ENCODE measurements around the gene MAGI3.

MAGI3 gene

DNA sequence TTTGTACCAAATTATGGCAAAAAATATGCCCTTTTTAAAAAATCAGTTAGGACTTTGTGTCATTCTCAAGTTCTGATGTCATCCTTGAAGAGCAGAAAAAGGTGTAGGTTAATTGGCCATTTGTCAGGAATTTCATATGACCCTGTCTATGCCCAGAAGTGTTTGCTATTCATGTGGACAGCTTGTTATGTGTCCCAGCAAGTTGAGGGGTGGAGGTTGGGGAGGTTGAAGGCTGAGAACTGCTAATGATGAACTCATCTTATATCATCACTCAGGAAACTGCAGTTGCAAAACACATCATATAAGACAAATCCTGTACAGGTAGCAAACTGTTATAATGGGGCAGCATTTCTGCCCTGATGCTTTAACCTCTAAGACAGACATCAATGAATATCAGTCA is 262.5 kb downstream of the MAGI3 start:
- H3K27me3 ChIP-seq (ENCODE audit: insufficient read depth, low read length): no peaks in the 10 kb centered on the region
- no peak overlapping the region for H3K4me3 ChIP-seq (ENCODE audit: low read length)
- peaks cover 12% of the 10 kb centered on the region for H3K36me3 ChIP-seq (ENCODE audit: insufficient read depth, low read length)
- H3K9me3 ChIP-seq (ENCODE audit: low read length): no peaks in the 10 kb centered on the region
- H2AFZ ChIP-seq (ENCODE audit: low read depth, low read length): no peak overlapping the region
- no peaks in the 10 kb centered on the region for H3K4me1 ChIP-seq (ENCODE audit: insufficient read depth, low read length)

DNA sequence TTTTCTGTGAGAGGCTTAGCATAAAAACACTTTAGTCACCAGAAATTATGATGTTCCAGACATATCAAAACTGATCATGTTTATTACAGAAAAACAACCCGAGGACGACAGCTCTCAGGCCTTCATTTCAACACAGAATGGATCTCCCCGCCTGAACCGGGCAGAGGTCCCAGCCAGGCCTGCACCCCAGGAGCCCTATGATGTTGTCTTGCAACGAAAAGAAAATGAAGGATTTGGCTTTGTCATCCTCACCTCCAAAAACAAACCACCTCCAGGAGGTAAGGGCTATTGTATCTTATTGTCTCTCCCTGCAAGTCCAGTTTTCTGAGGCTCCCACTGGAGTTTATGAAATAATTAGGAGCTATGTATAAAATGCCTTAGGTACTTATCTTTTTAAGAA is 263.4 kb downstream of the MAGI3 start:
- Histone ChIP-seq H3K4me1 (ENCODE audit: insufficient read depth, low read length) (no peaks in the 10 kb centered on the region), H2AFZ (ENCODE audit: low read depth, low read length) (no peak overlapping the region), H3K36me3 (ENCODE audit: insufficient read depth, low read length) (peaks cover 10% of the 10 kb centered on the region), H3K4me3 (ENCODE audit: low read length) (no peak overlapping the region), H3K27me3 (ENCODE audit: insufficient read depth, low read length) (no peaks in the 10 kb centered on the region), H3K9me3 (ENCODE audit: low read length) (no peaks in the 10 kb centered on the region)

GRCh38 chr1:113654883-113655282 is 264.6 kb downstream of the MAGI3 start:
- H3K4me1 ChIP-seq (ENCODE audit: insufficient read depth, low read length): peaks cover 2% of the 10 kb centered on the region
- no peaks in the 10 kb centered on the region for H3K9me3 ChIP-seq (ENCODE audit: low read length)
- H2AFZ ChIP-seq (ENCODE audit: low read depth, low read length): no peak overlapping the region
- H3K27me3 ChIP-seq (ENCODE audit: insufficient read depth, low read length): no peaks in the 10 kb centered on the region
- no peak overlapping the region for H3K4me3 ChIP-seq (ENCODE audit: low read length)
- peaks cover 7% of the 10 kb centered on the region for H3K36me3 ChIP-seq (ENCODE audit: insufficient read depth, low read length)

- Histone ChIP-seq H3K4me1 (ENCODE audit: insufficient read depth, low read length) (peaks cover 5% of the 10 kb centered on the region), H2AFZ (ENCODE audit: low read depth, low read length) (no peak overlapping the region), H3K4me3 (ENCODE audit: low read length) (no peak overlapping the region), H3K27me3 (ENCODE audit: insufficient read depth, low read length) (no peaks in the 10 kb centered on the region), H3K36me3 (ENCODE audit: insufficient read depth, low read length) (peaks cover 7% of the 10 kb centered on the region), H3K9me3 (ENCODE audit: low read length) (no peaks in the 10 kb centered on the region)
Observed at GRCh38 chr1:113657126-113657525, 266.8 kb downstream of the MAGI3 start.

GRCh38 chr1:113657556-113658063 is 267.3 kb downstream of the MAGI3 start:
- Histone ChIP-seq H3K27me3 (ENCODE audit: insufficient read depth, low read length) (no peaks in the 10 kb centered on the region), H3K4me3 (ENCODE audit: low read length) (no peak overlapping the region), H3K4me1 (ENCODE audit: insufficient read depth, low read length) (peaks cover 5% of the 10 kb centered on the region), H2AFZ (ENCODE audit: low read depth, low read length) (no peak overlapping the region), H3K36me3 (ENCODE audit: insufficient read depth, low read length) (peaks cover 7% of the 10 kb centered on the region), H3K9me3 (ENCODE audit: low read length) (no peaks in the 10 kb centered on the region)

DNA sequence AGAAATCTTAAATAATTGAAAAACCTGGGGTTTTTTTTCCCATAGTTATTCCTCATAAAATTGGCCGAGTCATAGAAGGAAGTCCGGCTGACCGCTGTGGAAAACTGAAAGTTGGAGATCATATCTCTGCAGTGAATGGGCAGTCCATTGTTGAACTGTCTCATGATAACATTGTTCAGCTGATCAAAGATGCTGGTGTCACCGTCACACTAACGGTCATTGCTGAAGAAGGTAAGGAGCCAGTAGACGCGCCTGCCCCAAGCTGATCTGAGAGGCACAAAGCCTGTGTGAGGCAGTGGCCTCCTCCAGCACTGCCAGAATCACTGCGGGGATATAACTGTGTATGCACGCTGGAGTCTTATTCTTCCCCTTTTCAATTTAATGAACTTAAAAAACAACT is 268.7 kb downstream of the MAGI3 start:
- peaks cover 7% of the 10 kb centered on the region for H3K36me3 ChIP-seq (ENCODE audit: insufficient read depth, low read length)

GRCh38 chr1:113659556-113659955 is 269.2 kb downstream of the MAGI3 start:
- Histone ChIP-seq H3K9me3 (ENCODE audit: low read length) (no peaks in the 10 kb centered on the region), H3K27me3 (ENCODE audit: insufficient read depth, low read length) (no peaks in the 10 kb centered on the region), H3K4me1 (ENCODE audit: insufficient read depth, low read length) (peaks cover 5% of the 10 kb centered on the region), H2AFZ (ENCODE audit: low read depth, low read length) (no peak overlapping the region), H3K4me3 (ENCODE audit: low read length) (no peak overlapping the region), H3K36me3 (ENCODE audit: insufficient read depth, low read length) (peaks cover 7% of the 10 kb centered on the region)

More for the DNA sequence above, 268.7 kb downstream of the MAGI3 start:
- no peak overlapping the region for H3K4me3 ChIP-seq (ENCODE audit: low read length)
- H2AFZ ChIP-seq (ENCODE audit: low read depth, low read length): no peak overlapping the region
- H3K27me3 ChIP-seq (ENCODE audit: insufficient read depth, low read length): no peaks in the 10 kb centered on the region
- H3K9me3 ChIP-seq (ENCODE audit: low read length): no peaks in the 10 kb centered on the region
- H3K4me1 ChIP-seq (ENCODE audit: insufficient read depth, low read length): peaks cover 5% of the 10 kb centered on the region

- peaks cover 7% of the 10 kb centered on the region for H3K36me3 ChIP-seq (ENCODE audit: insufficient read depth, low read length)
- no peaks in the 10 kb centered on the region for H3K9me3 ChIP-seq (ENCODE audit: low read length)
- no peak overlapping the region for H3K4me3 ChIP-seq (ENCODE audit: low read length)
- H3K27me3 ChIP-seq (ENCODE audit: insufficient read depth, low read length): no peaks in the 10 kb centered on the region
- H2AFZ ChIP-seq (ENCODE audit: low read depth, low read length): no peak overlapping the region
- H3K4me1 ChIP-seq (ENCODE audit: insufficient read depth, low read length): peaks cover 5% of the 10 kb centered on the region
Observed at GRCh38 chr1:113660088-113660487, 269.8 kb downstream of the MAGI3 start.

DNA sequence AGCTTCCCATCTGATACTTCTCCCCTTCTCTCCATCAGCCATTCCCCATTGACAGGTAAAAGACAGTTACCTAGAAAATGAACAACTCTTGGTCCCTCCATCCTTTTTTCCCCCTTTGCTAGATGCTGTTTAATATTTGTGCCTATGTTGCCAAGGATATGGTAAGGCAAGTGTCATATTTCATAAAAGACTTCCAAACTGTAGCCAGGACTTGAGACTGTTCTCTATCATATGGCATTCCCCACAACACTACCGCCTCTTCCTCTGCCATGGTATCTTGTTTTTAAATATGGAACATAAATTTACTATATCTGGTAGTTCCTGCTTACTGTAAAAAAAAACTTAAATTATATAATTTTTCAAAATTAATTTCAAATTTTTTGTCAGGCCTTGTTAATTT is 271.8 kb downstream of the MAGI3 start:
- H3K27me3 ChIP-seq (ENCODE audit: insufficient read depth, low read length): no peaks in the 10 kb centered on the region
- no peak overlapping the region for H2AFZ ChIP-seq (ENCODE audit: low read depth, low read length)
- no peaks in the 10 kb centered on the region for H3K9me3 ChIP-seq (ENCODE audit: low read length)
- H3K4me1 ChIP-seq (ENCODE audit: insufficient read depth, low read length): peaks cover 5% of the 10 kb centered on the region
- peaks cover 7% of the 10 kb centered on the region for H3K36me3 ChIP-seq (ENCODE audit: insufficient read depth, low read length)
- no peak overlapping the region for H3K4me3 ChIP-seq (ENCODE audit: low read length)

GRCh38 chr1:113663165-113663951 is 273.0 kb downstream of the MAGI3 start:
- Histone ChIP-seq H3K4me3 (ENCODE audit: low read length) (no peak overlapping the region), H3K27me3 (ENCODE audit: insufficient read depth, low read length) (no peaks in the 10 kb centered on the region), H3K4me1 (ENCODE audit: insufficient read depth, low read length) (peaks cover 5% of the 10 kb centered on the region), H3K36me3 (ENCODE audit: insufficient read depth, low read length) (peaks cover 7% of the 10 kb centered on the region), H3K9me3 (ENCODE audit: low read length) (no peaks in the 10 kb centered on the region), H2AFZ (ENCODE audit: low read depth, low read length) (no peak overlapping the region)

DNA sequence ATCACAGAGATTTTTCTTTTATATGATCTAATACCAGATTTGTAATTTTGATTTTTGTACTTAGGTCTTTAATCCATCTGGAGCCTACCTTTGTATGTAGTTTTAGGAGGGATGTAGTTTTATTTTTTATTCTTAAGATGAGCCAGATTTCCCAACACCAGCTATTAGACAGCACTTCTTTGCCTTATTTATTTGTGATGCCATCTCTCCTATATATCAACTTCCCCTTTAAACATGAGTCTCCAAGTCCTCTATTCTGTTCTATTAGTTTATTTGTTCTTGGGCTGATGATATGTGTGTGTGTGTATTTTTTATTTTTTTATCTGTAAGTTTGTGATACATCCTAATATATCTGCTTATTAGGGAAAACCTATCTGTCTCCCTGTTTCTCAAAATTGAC is 274.8 kb downstream of the MAGI3 start:
- no peak overlapping the region for H3K4me3 ChIP-seq (ENCODE audit: low read length)
- peaks cover 5% of the 10 kb centered on the region for H3K36me3 ChIP-seq (ENCODE audit: insufficient read depth, low read length)
- peaks cover under 1% of the 10 kb centered on the region for H3K4me1 ChIP-seq (ENCODE audit: insufficient read depth, low read length)
- no peaks in the 10 kb centered on the region for H3K9me3 ChIP-seq (ENCODE audit: low read length)
- no peaks in the 10 kb centered on the region for H3K27me3 ChIP-seq (ENCODE audit: insufficient read depth, low read length)
- H2AFZ ChIP-seq (ENCODE audit: low read depth, low read length): no peak overlapping the region

DNA sequence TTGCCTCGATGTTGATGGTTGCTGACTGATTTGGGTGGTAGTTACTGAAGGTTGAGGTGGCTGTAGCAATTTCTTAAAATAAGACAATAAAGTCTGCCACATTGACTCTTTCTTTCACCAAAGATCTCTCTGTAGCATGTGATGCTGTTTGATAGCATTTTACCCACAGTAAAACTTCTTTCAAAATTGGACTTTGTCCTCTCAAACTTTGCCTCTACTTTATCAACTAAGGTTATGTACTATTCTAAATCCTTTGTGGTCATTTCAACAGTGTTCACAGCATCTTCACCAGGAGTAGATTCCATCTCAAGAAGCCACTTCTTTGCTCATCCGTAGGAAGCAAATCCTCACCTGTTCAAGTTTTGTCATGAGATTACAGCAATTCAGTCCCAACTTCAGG is 275.8 kb downstream of the MAGI3 start:
- Histone ChIP-seq H3K4me3 (ENCODE audit: low read length) (no peak overlapping the region), H3K27me3 (ENCODE audit: insufficient read depth, low read length) (no peaks in the 10 kb centered on the region), H3K4me1 (ENCODE audit: insufficient read depth, low read length) (no peaks in the 10 kb centered on the region), H3K9me3 (ENCODE audit: low read length) (no peaks in the 10 kb centered on the region), H3K36me3 (ENCODE audit: insufficient read depth, low read length) (peaks cover 5% of the 10 kb centered on the region), H2AFZ (ENCODE audit: low read depth, low read length) (no peak overlapping the region)

DNA sequence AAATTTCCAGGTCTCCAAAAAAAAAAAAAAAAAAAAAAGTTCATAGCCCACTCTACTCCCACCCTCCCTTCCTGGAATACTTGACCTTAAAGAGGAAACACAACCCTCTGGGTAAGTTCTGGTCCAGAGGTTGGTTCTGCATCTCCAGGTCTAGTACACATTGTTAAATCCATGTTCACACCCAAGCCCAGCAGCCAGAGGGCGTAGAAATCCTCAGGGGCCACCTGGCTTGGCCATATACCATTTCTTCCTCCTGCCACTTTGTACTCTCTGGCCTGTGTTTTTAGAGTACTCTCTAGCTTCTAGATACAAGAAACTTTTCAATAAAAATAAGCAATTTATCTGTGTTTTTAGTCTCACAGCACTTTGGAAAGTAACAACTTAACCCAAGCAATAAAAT is 279.7 kb downstream of the MAGI3 start:
- Histone ChIP-seq H3K9me3 (ENCODE audit: low read length) (no peaks in the 10 kb centered on the region), H3K4me1 (ENCODE audit: insufficient read depth, low read length) (no peaks in the 10 kb centered on the region), H3K27me3 (ENCODE audit: insufficient read depth, low read length) (no peaks in the 10 kb centered on the region), H3K36me3 (ENCODE audit: insufficient read depth, low read length) (no peaks in the 10 kb centered on the region), H3K4me3 (ENCODE audit: low read length) (no peak overlapping the region), H2AFZ (ENCODE audit: low read depth, low read length) (no peak overlapping the region)

DNA sequence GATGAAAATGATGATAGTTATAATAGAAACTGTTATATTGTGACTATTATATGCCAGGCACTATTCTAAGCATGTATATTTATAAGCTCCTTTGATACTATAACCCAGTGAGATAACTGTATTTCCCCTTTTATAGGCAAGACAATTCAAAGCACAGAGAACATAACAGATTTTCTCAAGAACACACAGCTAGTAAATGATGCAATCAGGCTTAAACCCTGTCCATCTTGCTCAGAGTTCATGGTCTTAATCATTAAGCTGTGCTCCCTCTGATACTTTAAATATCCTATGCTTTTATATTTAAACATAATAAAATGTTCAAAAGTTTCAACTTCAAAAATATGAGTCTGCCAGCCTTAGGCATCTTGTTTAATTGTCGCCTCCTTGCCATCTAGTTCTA is 280.3 kb downstream of the MAGI3 start:
- Histone ChIP-seq H3K9me3 (ENCODE audit: low read length) (no peaks in the 10 kb centered on the region), H3K36me3 (ENCODE audit: insufficient read depth, low read length) (no peaks in the 10 kb centered on the region), H3K4me3 (ENCODE audit: low read length) (no peak overlapping the region), H2AFZ (ENCODE audit: low read depth, low read length) (no peak overlapping the region), H3K4me1 (ENCODE audit: insufficient read depth, low read length) (no peaks in the 10 kb centered on the region), H3K27me3 (ENCODE audit: insufficient read depth, low read length) (no peaks in the 10 kb centered on the region)
